ENCODE data around the gene ZNF138.
"Not testable (repeated sequence)": the region's sequence is repeated elsewhere in the genome, so short reads cannot be mapped to it uniquely, and the experiment has no call there.

Gene ZNF138

DNA sequence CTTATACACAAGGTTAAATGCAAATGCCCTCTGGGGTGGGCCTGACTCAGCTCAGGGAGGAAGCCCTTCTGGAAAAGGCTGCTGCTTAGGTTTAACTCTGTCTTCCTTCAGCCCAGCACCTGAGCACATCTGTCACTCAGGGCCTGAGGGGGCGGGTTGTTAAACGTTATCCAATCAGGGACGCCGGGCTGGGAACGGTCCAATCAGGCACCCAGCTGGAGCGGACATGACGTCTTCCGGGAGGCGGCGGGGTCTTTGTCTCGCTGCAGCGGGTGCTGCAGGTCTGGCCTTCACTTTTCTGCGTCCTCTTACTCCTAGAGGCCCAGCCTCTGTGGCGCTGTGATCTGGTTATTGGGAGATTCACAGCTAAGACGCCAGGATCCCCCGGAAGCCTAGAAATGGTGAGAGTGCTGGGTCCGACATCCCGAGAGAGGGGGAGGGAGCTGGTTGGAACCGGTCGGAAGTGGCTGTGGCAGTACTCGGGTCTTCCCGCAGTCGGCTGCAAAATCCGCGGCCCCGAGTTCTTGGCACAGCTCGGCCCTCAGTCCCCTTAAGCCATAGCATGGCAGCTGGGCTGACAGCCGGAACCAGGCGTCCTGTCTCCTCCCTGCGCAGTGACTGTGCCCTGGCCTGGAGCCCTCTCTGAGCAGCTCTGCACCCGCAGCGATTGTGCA, at the start of gene ZNF138:
TSS of gene ZNF138 (plus strand) at position 258 of the 674 bp plus-strand sequence. CDS start at position 399, 141 bp downstream.
- peak; percentile 97 for DNase-seq (ENCODE audit: low spot score)

DNA sequence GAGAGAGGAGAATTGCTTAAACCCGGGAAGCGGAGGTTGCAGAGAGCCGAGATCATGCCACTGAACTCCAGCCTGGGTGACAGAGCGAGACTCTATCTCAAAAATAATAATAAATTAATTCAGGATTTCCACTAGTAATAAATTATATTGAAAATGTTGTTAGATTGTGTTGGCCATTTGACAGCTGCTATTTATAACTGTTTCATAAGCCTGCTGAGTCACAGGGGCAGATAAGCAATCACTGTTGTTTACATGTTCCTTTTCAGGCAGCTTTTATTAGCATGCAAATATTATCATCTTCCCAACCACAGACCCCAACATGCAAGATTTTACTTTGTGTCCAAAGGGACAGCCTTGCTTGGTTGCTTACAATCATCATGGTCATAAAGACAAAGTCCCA, 49.5 kb upstream of the ZNF138 start:
- DNase-seq (ENCODE audit: low spot score): no peak

DNA sequence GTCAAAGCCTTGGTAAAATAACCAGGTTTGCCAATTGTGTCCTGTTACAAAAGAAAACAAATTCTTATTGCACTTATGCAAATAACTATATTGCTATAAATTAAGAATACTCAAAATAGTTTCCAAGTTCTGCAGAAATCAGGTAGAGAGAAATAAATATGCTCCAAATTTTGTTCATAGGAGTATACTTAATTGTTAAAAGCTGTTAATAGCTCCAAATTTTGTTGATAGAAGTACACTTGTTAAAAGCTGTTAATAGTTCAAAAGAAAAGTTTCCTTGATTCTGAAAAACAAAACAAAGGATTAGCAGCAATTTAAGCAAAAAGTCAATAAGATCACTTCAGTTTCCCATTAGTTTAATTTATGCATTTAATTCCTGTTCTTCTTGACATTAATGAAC, 46.4 kb upstream of the ZNF138 start:
- no peak for DNase-seq (ENCODE audit: low spot score)

DNA sequence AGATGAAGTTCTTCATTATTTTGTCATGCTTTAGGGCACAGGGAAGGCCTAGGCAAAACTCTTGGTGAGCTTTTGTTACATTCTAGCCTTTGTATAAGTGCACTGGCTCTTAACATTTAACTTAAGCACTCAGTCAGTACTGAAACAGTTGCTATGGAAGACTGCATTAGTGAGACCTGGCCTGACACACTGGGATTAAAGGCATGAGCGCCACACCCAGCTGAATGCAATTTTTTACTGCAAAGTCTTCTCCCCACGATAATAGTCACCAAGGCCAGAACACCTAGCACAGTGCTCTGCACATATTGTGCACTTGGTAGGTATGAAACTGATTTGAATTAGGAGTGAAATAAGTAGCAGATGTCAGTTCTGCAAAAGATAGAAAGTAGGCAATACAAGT, 41.2 kb upstream of the ZNF138 start:
- no peak for DNase-seq (ENCODE audit: low spot score)

DNA sequence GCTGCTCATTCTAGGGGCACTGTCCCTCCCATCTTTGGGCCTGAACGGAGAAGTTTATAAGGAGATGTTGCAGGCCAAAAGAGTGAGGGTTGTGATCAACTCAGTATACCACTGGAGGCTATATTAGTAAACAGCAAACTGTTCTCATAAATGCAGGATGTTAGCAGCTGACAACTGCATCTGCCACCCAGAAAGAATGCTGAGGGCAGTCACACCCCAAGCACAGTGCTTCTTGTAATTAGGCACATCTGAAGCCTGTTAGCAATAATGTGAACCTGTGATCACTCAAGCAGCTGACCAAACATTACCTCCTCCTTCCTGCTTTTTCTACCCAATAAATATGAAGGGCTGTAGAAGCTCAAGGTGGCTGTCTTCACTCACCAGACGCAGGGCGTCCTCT, 38.4 kb upstream of the ZNF138 start:
- no peak for DNase-seq (ENCODE audit: low spot score)

DNA sequence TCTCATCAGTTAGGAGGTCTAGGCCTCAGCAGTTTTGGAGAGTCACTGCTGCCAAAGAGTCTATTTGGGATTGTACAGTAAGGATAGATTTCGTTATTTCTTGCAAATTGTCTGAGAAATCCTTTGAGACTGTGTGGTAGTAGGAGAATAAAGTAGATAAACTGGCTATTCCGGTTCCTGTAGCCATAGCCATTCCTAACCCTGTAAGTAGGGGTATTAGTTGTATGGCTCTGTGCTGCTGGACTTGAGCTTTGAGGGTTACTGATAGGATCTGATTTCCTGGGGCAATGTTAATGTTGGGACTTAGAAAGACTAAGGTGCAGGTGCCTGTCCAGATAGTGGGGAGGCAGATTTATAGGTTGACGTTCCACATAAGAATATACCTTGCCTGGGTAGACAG, 36.1 kb upstream of the ZNF138 start:
- no peak for DNase-seq (ENCODE audit: low spot score)

DNA sequence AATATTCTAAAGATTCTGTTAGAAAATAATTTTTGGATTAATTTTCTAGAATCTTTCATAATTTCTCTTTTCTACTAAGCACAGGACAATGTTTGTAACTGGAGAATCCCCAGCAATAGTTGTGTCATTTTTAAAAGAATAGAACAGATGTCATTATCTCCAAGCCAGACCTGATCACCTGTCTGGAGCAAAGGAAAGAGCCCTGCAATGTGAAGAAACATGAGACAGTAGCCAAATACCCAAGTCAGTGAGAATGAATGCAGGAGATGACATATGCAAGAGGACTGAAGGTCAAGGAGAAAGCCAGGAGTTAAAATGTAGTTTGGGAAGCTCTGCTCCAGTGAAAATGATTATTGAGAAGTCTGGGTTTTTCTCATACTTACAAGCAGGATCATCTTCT, 25.4 kb upstream of the ZNF138 start:
- no peak for DNase-seq (ENCODE audit: low spot score)

DNA sequence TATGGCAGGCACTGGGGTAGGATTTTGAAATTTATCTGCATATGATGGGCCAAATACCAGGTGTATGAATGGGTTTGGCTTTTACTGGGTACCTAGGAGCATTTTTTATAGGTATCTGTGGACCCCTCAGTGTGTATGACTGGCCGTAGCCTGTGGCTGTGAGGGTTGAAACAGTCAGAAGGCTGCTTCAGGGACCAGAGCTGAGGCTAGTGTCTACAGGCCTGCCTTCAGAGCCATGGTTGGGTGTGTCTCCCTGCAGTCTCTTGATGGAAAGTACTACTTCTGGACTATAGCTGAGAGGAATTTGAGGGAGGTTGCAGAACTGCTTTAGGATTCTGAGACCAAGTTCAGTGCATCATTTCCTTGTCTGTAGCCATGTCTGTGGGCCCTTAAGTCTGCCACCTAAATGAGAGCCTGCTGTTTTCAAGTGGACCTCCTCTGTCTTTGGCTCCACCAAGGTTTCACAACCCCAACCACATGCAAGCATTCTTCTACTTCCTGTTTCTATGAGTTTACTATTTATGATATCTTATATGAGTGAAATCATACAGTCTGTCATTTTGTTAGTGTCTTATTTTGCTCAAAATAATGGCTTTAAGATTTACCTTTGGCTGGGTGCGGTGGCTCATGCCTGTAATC, 19.9 kb upstream of the ZNF138 start:
- DNase-seq (ENCODE audit: low spot score): no peak

DNA sequence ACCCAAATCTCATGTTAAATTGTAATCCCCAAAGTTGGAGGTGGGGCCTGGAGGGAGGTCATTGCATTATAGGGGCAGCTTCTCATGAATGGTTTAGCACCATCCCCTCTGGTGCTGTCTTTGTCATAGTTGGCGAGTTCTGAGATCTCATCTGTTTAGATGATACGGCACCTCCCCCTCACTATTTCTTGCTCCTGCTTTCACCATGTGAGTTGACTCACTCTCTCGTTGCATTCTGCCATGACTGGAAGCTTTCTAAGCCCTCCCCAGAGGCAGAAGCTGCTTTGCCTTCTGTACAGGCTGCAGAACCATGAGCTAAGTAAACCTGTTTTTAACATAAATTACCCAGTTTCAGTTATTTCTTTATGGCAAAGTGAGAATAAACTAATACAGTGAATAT, 18.9 kb upstream of the ZNF138 start:
- DNase-seq (ENCODE audit: low spot score): no peak

DNA sequence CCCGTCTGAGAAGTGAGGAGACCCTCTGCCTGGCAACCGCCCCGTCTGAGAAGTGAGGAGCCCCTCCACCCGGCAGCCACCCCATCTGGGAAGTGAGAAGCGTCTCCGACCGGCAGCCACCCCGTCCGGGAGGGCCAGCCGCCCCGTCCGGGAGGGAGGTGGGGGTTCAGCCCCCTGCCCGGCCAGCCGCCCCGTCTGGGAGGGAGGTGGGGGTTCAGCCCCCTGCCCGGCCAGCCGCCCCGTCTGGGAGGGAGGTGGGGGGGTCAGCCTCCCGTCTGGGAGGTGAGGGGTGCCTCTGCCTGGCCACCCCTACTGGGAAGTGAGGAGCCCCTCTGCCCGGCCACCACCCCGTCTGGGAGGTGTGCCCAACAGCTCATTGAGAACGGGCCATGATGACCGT, 9.4 kb upstream of the ZNF138 start:
- DNase-seq (ENCODE audit: low spot score): not testable (repeated sequence)

DNA sequence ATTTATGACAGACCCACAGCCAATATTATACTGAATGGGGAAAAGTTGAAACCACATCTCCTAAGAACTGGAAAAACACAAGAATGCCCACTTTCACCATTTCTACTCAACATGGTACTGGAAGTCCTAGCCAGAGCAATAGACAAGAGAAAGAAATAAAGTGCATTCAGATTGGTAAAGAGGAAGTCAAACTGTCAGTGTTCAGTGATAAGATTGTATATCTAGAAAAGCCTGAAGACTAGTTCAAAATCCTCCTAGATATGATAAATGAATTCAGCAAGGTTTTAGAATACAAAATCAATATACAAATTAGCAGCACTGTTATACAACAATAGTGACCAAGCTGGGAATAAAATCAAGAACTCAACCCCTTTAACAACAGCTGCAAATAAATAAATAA, 6.9 kb upstream of the ZNF138 start:
- no peak for DNase-seq (ENCODE audit: low spot score)

DNA sequence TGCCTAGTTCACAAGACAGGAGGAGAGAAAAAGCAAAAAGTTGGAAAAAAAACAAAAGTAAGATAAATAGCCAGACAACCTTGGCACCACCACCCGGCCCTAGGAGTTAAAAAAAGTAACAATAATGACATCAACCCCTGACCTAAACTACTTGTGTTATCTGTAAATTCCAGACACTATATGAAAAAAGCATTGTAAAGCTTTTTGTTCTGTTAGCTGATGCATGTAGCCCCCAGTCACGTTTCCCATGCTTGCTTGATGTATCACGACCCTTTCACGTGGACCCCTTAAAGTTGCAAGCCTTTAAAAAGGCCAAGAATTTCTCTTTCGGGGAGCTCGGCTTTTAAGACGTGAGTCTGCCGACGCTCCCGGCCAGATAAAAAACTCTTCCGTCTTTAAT, 5.0 kb upstream of the ZNF138 start:
- DNase-seq (ENCODE audit: low spot score): not testable (repeated sequence)

DNA sequence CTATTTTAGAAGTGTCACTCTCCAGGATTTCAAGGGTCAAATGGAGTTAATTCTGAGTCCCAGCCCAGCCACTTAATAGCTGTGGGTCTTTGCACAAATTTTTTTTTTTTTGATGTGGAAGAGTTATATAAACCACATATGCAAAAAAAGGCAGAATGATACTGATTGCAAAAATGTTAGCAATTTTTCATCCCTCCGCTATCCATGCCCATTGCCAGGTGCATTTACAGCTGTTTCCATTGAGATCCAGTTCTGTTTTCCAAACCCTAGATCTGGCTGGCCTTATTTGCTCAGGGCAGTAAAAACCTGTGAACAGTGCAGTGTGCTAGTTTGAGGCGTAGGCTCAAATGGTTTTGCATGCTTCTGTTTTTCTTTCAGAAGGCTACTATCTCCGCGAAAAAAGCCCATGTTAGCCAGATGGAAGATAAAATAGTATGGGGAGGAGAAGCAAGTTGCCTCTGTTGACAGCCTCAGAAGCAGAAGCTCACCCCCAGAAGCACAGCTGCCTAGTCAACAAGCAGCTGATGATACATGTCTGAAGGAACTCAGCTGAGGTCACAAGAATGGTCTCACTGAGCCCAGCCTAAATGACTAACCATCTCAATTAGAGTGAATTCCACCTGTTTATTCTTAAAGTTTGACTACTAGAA, 997 bp upstream of the ZNF138 start:
- DNase-seq (ENCODE audit: low spot score): no peak

DNA sequence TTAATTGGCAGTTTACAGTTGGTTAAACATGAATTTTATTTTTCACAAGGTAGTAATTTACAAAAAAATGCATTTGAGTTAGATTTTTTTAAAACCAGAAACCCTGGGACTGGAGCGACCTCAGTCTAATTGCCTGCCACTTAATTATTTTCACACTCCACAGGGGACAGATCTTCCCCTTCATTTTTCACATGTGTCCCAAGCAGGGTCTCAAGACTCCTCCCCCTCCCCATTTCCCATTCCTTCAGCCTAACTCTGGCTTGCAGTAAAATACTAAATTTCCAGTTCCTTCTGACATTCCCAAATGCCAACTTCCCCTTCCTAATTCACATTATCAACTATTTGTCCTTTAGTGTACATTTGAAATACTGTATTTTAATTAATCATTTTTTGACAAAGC, 948 bp downstream of the ZNF138 start:
- no peak for DNase-seq (ENCODE audit: low spot score)

DNA sequence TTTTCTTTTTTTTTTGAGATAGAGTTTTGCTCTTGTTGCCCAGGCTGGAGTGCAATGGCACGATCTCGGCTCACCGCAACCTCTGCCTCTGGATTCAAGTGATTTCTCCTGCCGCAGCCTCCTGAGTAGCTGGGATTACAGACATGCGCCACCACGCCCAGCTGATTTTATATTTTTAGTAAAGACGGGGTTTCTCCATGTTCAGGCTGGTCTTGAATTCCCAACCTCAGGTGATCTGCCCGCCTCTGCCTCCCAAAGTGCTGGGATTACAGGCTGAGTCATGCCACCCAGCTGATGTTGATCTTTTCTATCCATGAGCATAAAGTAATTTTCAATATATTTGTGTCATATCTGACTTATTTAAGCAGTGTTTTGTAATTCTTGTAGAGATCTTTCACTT, 4.9 kb downstream of the ZNF138 start:
- not testable (repeated sequence) for DNase-seq (ENCODE audit: low spot score)

DNA sequence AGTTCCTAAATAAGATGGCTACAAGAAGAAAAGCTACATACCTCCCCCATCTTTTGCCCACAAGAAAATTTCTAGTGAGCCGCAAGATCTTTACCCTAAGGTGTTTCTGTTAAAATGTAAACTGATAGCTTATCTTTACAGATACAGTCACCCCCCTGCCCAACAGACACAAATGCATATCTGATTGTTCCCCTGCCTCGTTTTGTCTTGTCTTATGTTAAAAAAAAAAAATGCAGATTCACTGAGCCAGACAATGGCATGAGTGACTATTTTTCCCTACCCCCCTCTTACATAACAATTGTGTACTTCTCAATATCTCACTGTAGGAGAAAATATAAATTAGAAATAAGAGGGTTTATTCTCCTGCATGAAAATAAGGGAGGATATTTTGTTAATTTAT, 8.5 kb downstream of the ZNF138 start:
- DNase-seq (ENCODE audit: low spot score): no peak

DNA sequence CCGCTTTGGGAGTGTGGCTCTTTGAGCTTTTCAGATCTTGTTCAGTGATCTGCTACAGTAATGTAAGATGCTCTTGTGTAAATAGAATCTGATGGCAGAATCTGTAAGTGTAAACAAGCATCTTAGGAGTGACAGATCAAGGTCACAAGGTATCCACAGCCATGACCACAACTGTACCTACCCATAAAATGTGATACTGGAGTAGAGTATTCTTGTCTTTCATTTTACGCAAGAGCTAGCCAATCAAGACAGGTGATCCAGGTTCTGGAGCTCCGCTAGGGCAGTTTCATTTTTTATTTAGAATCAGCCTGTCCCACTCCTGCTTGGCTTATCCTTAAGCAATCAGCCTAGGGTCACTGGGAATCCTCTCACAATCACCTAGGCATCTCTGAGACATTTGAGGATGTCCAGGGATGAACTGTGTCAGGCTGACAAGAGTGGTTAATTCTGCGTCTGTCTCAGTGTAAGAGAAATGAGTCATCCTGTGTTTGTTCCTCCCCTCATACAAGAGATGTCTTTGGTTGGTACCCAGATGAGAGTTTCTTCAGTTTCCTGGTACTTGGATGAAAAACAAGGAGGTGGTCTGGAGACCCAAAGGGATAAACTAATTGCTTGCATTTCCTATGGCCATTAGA, 13.6 kb downstream of the ZNF138 start:
- no peak for DNase-seq (ENCODE audit: low spot score)

DNA sequence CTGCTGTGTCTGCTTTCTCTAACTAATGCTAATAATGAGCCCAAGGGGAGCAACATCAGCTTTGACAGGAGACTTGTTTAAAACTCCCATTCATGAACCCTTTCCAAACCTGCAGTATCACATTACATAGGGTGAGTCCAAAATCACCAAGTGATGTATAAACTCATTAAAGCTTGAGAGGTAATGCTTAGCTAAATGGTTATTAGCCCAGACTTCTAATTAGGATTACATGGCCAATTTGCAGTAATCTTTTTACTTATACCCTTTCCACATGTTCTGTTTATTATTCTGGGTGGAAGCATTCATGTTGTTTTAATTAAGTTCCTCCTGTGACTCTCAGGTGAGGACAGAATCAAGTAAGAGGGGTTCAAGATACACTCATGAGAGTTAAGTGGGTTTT, 17.5 kb downstream of the ZNF138 start:
- no peak for DNase-seq (ENCODE audit: low spot score)

DNA sequence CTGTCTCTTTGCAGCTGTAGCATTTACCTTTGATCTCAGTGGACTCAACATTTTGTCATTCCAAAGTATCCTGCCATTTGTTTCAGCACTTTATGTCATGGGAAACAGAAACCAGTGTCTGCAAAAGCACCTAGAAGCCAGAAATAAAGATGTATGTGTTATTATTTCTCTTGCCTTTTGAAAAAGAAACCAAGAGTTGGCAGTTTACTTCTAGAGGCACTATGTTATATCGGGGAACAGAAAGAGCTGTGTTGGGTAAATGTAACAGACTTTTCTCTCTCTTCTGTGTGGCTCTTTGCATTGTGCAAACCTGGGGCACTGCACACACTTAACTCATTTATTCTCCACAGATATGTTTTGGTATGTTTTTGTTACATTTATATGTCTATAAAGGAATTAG, 36.7 kb downstream of the ZNF138 start:
- no peak for DNase-seq (ENCODE audit: low spot score)

DNA sequence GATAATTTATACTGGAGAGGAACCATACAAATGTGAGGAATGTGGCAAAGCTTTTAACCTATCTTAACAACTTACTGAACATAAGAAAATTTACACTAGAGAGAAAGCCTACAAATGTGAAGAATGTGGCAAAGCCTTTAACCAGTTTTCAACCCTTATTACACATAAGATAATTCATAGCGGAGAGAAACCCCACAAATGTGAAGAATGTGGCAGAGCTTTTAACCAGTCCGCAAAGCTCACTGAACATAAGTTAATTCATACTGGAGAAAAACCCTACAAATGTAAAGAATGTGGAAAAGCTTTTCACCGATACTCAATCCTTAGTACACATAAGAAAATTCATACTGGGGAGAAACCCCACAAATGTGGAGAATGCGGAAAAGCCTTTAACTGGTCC, 37.9 kb downstream of the ZNF138 start:
- no peak for DNase-seq (ENCODE audit: low spot score)

DNA sequence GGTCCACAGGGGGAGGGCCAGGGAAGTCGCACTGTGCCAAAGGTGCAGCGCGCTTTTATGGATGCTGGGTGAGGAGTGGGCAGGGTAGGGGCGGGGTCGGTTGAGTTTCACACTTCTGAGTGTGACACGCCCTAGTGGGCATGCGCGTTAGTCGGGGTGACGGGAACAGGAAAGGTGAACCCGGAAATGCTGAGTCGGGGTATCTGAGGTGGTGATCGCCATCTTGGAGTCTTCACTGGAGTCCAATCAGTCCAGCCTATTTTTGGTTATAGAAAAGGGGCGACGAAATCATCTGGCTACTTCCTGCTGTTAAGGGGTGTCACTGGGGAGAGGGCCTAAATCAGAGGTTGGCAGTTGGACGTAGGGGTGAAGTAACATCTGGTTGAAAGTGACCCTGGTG, 40.8 kb downstream of the ZNF138 start:
- DNase-seq (ENCODE audit: low spot score): no peak

DNA sequence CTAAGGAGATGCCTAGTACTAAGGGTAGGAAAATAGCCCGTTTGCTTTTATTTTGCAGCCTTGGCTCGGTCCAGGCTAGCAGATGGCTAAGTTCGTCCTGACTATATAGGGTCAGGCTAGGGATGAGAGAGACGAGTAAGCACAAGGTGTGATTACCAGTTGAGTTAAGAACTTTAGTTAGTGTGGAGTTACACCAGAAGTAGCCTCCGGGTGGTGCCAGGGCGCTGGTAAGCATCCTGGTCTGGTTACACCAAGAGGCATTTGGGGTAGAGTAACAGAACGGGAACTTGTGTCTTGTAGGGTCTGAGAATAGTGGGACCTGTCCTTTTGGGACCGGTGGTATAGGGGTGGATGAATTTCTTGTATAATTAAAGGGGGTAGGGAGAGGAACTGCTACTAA, 41.6 kb downstream of the ZNF138 start:
- DNase-seq (ENCODE audit: low spot score): not testable (repeated sequence)

DNA sequence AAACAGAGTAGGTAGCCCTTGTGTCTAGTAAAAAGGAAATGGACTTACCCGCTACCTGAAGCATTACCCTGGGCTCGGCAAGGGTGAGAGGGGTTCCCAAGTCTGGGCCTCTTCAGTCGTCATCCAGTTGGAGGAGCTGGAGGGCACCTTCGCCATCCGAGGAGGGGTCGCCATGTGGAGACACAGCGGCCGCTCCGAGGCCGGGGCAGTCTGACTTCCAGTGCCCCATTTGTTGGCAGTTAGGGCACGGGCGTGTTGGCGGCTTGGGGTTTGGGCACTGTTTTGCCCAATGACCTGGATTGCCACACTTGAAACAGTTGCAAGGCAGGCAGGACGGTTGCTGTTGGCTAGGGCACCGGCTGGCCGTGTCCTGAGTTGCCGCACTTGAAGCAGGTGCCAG, 43.8 kb downstream of the ZNF138 start:
- DNase-seq (ENCODE audit: low spot score): not testable (repeated sequence)
